Fibroblast of skin of right biceps (primary cell): ENCODE measurements around the gene EMCN.
"Not testable (repeated sequence)": the region's sequence is repeated elsewhere in the genome, so short reads cannot be mapped to it uniquely, and the experiment has no call there.

ENCODE experiments used
- DNase-seq: peaks from one replicate; pipeline ENCODE4 v3.0.0-alpha.2; 2013

EMCN gene

GRCh38 chr4:100372432-100372831 is 145.4 kb downstream of the EMCN start:
- DNase-seq = no peak

GRCh38 chr4:100369871-100370270 is 148.0 kb downstream of the EMCN start:
- no peak for DNase-seq

- DNase-seq = no peak
These were observed 150.4 kb downstream of the EMCN start for GRCh38 chr4:100367451-100367850.

- DNase-seq = no peak
These were observed 151.6 kb downstream of the EMCN start for GRCh38 chr4:100366213-100366612.

GRCh38 chr4:100362366-100362765 is 155.5 kb downstream of the EMCN start:
- DNase-seq = peak; percentile 24

- DNase-seq = no peak
These were observed 156.5 kb downstream of the EMCN start for GRCh38 chr4:100361336-100361735.

- no peak for DNase-seq
These were observed 157.6 kb downstream of the EMCN start for GRCh38 chr4:100360211-100360610.

GRCh38 chr4:100359441-100359840 is 158.4 kb downstream of the EMCN start:
- no peak for DNase-seq

- no peak for DNase-seq
These were observed 160.3 kb downstream of the EMCN start for GRCh38 chr4:100357542-100357941.

GRCh38 chr4:100356172-100356571 is 161.7 kb downstream of the EMCN start:
- DNase-seq = peak; percentile 11

- not testable (repeated sequence) for DNase-seq
These were observed 165.5 kb downstream of the EMCN start for GRCh38 chr4:100352352-100352751.

- peak; percentile 71 for DNase-seq
These were observed 169.3 kb downstream of the EMCN start for GRCh38 chr4:100348473-100348872.

GRCh38 chr4:100347241-100347640 is 170.6 kb downstream of the EMCN start:
- DNase-seq = no peak

- no peak for DNase-seq
These were observed 172.2 kb downstream of the EMCN start for GRCh38 chr4:100345585-100345984.
